ENCODE measurements around the gene DUSP15.
A peak's percentile ranks its signal among the peaks of the same experiment; 100 is the strongest.

DUSP15 gene

DNA sequence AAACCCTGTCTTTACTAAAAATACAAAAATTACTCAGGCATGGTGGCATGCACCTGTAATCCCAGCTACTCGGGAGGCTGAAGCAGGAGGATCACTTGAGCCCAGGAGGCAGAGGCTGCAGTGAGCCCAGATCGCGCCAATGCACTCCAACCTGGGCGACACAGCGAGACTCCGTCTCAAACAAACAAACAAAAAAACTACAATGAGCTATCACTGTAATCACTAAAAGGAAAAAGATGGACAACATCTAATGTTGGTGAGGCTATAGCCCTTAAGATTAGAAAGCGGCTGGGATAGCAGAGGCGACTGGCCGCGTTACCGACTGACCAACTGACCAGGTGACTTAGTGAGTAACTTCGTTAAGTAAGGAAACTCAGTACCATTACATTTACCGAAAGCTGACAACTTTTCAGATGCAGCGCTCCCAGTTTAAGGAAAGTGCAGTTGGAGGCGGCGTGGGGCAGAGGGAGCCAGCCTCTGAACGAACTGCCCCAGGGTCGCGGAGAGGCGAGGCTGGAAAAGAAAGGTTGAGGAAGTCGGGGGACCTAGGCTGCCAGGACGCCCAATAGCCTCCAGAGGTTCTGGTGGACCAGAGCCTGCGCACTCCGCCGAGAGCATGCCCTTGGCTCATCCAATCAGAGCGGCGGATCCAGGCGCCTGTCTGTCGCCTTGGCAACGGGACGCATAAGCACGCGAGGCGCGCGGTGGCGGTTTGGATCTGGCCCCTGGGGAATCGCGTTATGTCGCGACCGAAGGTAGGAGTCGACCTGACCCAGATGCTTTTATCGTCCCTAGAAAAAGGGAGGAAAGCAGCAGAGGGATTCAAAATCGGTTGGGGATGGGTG lies 9.0 kb upstream of the DUSP15 start:
- in situ Hi-C loops (cut with HindIII; ENCODE audit: low pct_ligation_motif_present, low sequenced_read_pairs): no loop called here
- no peaks in the 10 kb centered on the region for H3K36me3 ChIP-seq (replicated peaks)
- TF ChIP-seq, protein P1, sequence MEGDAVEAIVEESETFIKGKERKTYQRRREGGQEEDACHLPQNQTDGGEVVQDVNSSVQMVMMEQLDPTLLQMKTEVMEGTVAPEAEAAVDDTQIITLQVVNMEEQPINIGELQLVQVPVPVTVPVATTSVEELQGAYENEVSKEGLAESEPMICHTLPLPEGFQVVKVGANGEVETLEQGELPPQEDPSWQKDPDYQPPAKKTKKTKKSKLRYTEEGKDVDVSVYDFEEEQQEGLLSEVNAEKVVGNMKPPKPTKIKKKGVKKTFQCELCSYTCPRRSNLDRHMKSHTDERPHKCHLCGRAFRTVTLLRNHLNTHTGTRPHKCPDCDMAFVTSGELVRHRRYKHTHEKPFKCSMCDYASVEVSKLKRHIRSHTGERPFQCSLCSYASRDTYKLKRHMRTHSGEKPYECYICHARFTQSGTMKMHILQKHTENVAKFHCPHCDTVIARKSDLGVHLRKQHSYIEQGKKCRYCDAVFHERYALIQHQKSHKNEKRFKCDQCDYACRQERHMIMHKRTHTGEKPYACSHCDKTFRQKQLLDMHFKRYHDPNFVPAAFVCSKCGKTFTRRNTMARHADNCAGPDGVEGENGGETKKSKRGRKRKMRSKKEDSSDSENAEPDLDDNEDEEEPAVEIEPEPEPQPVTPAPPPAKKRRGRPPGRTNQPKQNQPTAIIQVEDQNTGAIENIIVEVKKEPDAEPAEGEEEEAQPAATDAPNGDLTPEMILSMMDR (IDR thresholded peaks at IDR 0.05; ENCODE audit: low read depth, low read length, missing control alignments): peak; percentile 12
- H3K27ac ChIP-seq: peak overlapping the region; percentile 74
- no peaks in the 10 kb centered on the region for H3K27me3 ChIP-seq (replicated peaks)
- peak overlapping the region; percentile 70 for H3K4me3 ChIP-seq (ENCODE audit: low read depth, low read length)
- peak; percentile 95 for DNase-seq

DNA sequence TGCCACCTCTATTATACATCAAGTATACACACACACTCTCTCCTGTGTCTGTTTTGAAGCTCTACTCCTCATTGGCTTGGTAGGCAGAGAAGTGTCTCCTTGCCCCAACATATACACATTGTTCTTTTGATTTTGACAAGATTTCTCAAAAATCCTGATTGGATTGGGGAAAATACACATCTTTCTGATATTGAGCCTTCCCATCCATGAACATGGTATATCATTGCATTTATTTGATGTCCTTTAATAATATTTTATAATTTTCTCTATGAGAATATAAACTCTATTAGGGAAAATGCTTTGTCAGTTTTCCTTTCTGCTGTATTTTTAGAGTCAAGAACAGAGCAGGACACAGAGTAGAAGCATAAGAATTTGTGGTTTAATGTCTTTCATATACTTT lies 7.4 kb upstream of the DUSP15 start:
- DNase-seq: no peak
- in situ Hi-C loops (cut with HindIII; ENCODE audit: low pct_ligation_motif_present, low sequenced_read_pairs): no loop called here

GRCh38 chr20:31875671-31876070 lies 5.3 kb upstream of the DUSP15 start:
- Histone ChIP-seq H3K4me3 (ENCODE audit: low read depth, low read length) (no peak overlapping the region), H3K27me3 (replicated peaks) (peaks cover 17% of the 10 kb centered on the region), H3K27ac (no peak overlapping the region), H3K36me3 (replicated peaks) (no peaks in the 10 kb centered on the region)
- TF ChIP-seq, protein P1 (IDR thresholded peaks at IDR 0.05; ENCODE audit: low read depth, low read length, missing control alignments): no peak
- DNase-seq: no peak
- in situ Hi-C loops (cut with HindIII; ENCODE audit: low pct_ligation_motif_present, low sequenced_read_pairs): no loop called here

More for the DNA sequence above, 7.4 kb upstream of the DUSP15 start:
- Histone ChIP-seq H3K36me3 (replicated peaks) (no peaks in the 10 kb centered on the region), H3K4me3 (ENCODE audit: low read depth, low read length) (no peak overlapping the region), H3K27me3 (replicated peaks) (peaks cover 3% of the 10 kb centered on the region), H3K27ac (no peak overlapping the region)
- TF ChIP-seq, protein P1 (IDR thresholded peaks at IDR 0.05; ENCODE audit: low read depth, low read length, missing control alignments): no peak

DNA sequence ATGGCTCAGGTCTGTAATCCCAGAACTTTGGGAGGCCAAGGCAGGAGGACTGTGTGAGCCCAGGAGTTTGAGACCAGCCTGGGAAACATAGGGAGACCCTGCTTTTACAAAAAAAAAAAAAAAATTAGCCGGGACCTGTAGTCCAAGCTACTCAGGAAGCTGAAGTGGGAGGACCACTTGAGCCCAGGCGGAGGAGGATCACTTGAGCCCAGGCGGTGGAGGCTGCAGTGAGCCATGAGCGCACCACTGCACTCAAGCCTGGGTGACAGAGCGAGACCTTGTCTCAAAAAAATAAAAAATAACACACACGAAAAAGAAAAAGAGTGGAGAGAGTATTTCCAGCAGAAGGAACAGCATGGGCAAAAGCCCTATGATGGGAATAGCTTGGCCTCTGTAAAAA lies 2.1 kb upstream of the DUSP15 start:
- Histone ChIP-seq H3K27me3 (replicated peaks) (peaks cover 31% of the 10 kb centered on the region), H3K36me3 (replicated peaks) (no peaks in the 10 kb centered on the region), H3K27ac (no peak overlapping the region), H3K4me3 (ENCODE audit: low read depth, low read length) (no peak overlapping the region)
- in situ Hi-C loops (cut with HindIII; ENCODE audit: low pct_ligation_motif_present, low sequenced_read_pairs): no loop called here
- DNase-seq: no peak
- TF ChIP-seq, protein P1 (IDR thresholded peaks at IDR 0.05; ENCODE audit: low read depth, low read length, missing control alignments): no peak

- H3K4me3 ChIP-seq (ENCODE audit: low read depth, low read length): no peak overlapping the region
- no peak for DNase-seq
- no peak overlapping the region for H3K27ac ChIP-seq
- H3K36me3 ChIP-seq (replicated peaks): no peaks in the 10 kb centered on the region
- in situ Hi-C loops (cut with HindIII; ENCODE audit: low pct_ligation_motif_present, low sequenced_read_pairs): no loop called here
- H3K27me3 ChIP-seq (replicated peaks): peaks cover 31% of the 10 kb centered on the region
- TF ChIP-seq, protein P1 (IDR thresholded peaks at IDR 0.05; ENCODE audit: low read depth, low read length, missing control alignments): no peak
Measured at GRCh38 chr20:31871618-31871954, 1.3 kb upstream of the DUSP15 start.
